ENCODE results near the gene ARHGAP18. TPM values are rescaled to one million over a fixed set of nuclear protein-coding genes. Genes with fewer than 3 reads are reported as not detected.
A peak's percentile ranks its signal among the peaks of the same experiment; 100 is the strongest.

Gene ARHGAP18
- total and polyA plus RNA-seq, 2 of the 13 experiments (the other 11 are each of a cell fraction or from before 2014, with no cell fraction given), result 58.2 to 115 TPM

DNA sequence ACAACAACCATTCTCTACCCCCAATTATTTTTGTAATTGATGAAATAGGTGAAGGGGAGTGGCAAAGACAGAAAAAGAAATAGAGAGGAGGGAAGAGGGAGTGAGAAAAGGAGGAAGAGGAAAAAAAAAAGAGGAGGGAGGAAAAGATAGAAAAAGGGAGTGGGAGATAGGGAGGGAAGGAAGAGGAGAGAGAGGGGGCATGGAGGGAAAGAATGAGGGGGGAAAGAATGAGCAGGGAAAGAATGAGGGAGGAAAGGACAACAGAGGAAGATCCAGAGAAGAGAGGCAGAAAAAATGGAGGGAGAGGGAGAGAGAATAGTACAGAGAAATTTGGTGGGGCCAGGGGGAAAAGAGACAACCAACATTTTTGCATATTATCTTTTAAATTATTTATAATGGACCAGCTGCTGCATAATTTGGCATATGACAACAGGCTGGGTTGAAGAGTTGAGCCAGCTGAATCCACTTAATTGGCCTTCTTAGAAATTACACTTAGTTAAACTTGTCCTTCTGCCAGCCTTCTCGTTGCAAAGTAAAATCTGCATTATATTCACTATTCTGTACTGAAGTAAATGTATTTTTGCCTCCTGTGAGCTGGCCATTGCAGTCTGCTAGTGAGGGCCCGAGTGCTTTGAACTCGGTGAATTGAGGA, 101.0 kb downstream of the ARHGAP18 start (continued):
- TF ChIP-seq ZNF235 (CRISPR knock-in tag; IDR thresholded peaks at IDR 0.05; ENCODE audit: borderline replicate concordance) (no peak), PCBP2 (optimal IDR thresholded peaks at IDR 0.05; ENCODE audit: low read depth, low read length, poor library complexity, severe bottlenecking) (peak; percentile 83), NBN (conservative IDR thresholded peaks at IDR 0.05) (0 out of 2 replicates have a peak, but pooled peaks have one; percentile 18), PTBP1 (IDR thresholded peaks at IDR 0.05; ENCODE audit: low read depth, low read length, poor library complexity, severe bottlenecking) (no peak), HNRNPK (IDR thresholded peaks at IDR 0.05; ENCODE audit: low read depth, low read length, poor library complexity, severe bottlenecking) (peak; percentile 93), RBM22 (optimal IDR thresholded peaks at IDR 0.05; ENCODE audit: low read length) (peak; percentile 64), JUNB (CRISPR knock-in tag; IDR thresholded peaks at IDR 0.05; ENCODE audit: borderline replicate concordance) (0 out of 2 replicates have a peak, but pooled peaks have one; percentile 9)

DNA sequence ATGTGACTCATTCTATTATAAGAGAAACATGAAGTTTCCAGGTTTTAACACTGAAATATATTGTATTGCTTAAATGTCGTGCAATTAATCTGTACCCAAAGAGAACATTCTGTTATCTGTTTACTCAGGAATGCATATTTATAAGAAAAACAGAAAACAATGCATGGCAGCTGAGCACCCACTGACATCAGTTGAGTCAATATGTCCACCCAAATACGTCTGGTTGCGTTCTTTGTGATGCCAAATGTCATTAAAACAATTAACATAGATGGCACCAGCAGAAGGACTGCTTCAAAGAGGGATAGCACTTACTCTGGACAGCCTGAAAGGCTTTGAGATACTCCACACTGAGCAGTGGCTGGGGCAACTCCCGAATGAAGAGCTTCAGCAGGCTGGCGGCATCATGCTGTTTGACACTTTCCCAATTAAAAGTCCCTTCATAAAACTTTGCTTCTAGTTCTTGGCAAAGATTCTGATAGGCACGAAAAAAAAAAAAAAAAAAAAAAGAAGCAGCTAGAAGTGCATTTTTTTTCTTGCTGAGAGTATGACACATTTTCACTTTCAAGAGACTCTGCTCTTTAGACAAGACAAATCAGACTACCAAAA, 102.3 kb downstream of the ARHGAP18 start:
- ATAC-seq (no peak), FAIRE-seq (no peak), DNase-seq (ENCODE audit: low spot score) (no peak)
- ChIA-PET POLR2A (no interaction called here), CTCF (ENCODE audit: low intra/inter-chr PET ratio, low total read pairs) (no interaction called here)
- Histone ChIP-seq H3K36me3 (replicated peaks in 1 of 2; ENCODE audit: control insufficient read depth in 1 of 2, insufficient read depth in 2 of 2, low read length in 2 of 2) (peaks cover 29 to 90% of the 10 kb centered on the region in 2 experiments), H3K4me1 (ENCODE audit: insufficient read depth, low read length) (no peaks in the 10 kb centered on the region), H3K27ac (ENCODE audit: extremely low read length, insufficient read depth, low read length) (no peak overlapping the region), H3K9me3 (ENCODE audit: low read length) (no peaks in the 10 kb centered on the region), H3K4me2 (ENCODE audit: low read depth, low read length) (no peak overlapping the region), H2AFZ (ENCODE audit: low read length) (no peak overlapping the region), H3K79me2 (ENCODE audit: insufficient read depth, low read length) (no peaks in the 10 kb centered on the region), H4K20me1 (ENCODE audit: insufficient read depth, low read length) (no peaks in the 10 kb centered on the region), H3K27me3 (ENCODE audit: control insufficient read depth in 1 of 2, insufficient read depth in 2 of 2, low read length in 2 of 2) (no peaks in the 10 kb centered on the region), H3K4me3 (replicated peaks in 1 of 3; ENCODE audit: insufficient read depth in 1 of 3, low read depth in 2 of 3, low read length in 3 of 3) (no peak overlapping the region), H3K9ac (ENCODE audit: insufficient read depth, low read depth, low read length) (no peak overlapping the region)
- no TSS peak for BruUV-seq (replicated peaks)
- intact Hi-C loops (cut with micrococcal nuclease; ENCODE audit: unreplicated experiment), result no loop called here
- WGBS (ENCODE audit: low lambda C conversion rate), result 94% methylated on average over 6 of the region's 6 CpGs
- in situ Hi-C loops (cut with HindIII; ENCODE audit: extremely low pct_ligation_motif_present, low pct_unique_long_range_greater_than_20kb), result no loop called here
- TF ChIP-seq ZBTB42 (CRISPR knock-in tag; IDR thresholded peaks at IDR 0.05), result no peak
- no peak for TF ChIP-seq GATAD2A (CRISPR knock-in tag; IDR thresholded peaks at IDR 0.05)
